A549 (cell line): ENCODE results near the gene SMIM10. TPM values are rescaled to one million over a fixed set of nuclear protein-coding genes. Genes with fewer than 3 reads are reported as not detected.

Experiments
- ATAC-seq, 2 experiments: fragments of 200-7000 bp in 1 of 2; fragments of >200 bp in 1 of 2; cut with Nextera tagmentation in 1 of 2; cut with Tn5 transposase in 1 of 2; 3 replicates each; pipeline versions ENCODE4 v1.8.0 to v1.9.1; 2018 to 2020; ENCODE audit warnings: mild to moderate bottlenecking in 1 of 2, moderate library complexity in 1 of 2
- CTCF ChIA-PET: fragments of 300-600 bp; sonication (Branson Sonifier 250); formaldehyde crosslinking; extraction: SDS; loops from one replicate; lab custom pipeline; 2021; ENCODE audit warnings: antibody characterized with exemption, inconsistent platforms; lab: Yijun Ruan, JAX
- POLR2A ChIA-PET: fragments of 350-600 bp; formaldehyde crosslinking; extraction: SDS; loops from one replicate; lab custom pipeline; 2021; ENCODE audit warnings: antibody characterized with exemption, inconsistent platforms; lab: Yijun Ruan, JAX
- DNase-seq, 2 experiments: peaks; one replicate each; pipeline versions ENCODE4 v3.0.0 to v3.0.0-alpha.2; 2011 to 2016; ENCODE audit warnings: low read depth in 1 of 2, low spot score in 1 of 2
- FAIRE-seq: peaks from 2 replicates; lab custom pipeline; 2011; peaks lifted over from hg19 to GRCh38; lab: Jason Lieb, UNC
- H3K27ac ChIP-seq, 2 experiments: fragments of >200 bp; sonication (Bioruptor Twin); formaldehyde crosslinking; 3 replicates each; pipeline ENCODE4 v1.5.1; 2016 to 2017
- H3K4me1 ChIP-seq: fragments of >200 bp; sonication (Bioruptor Twin); formaldehyde crosslinking; 3 replicates; pipeline ENCODE4 v1.6.1; 2016
- H3K4me2 ChIP-seq: fragments of >200 bp; sonication (Bioruptor Twin); formaldehyde crosslinking; 3 replicates; pipeline ENCODE4 v1.6.1; 2016
- H3K4me3 ChIP-seq: fragments of >200 bp; sonication (Bioruptor Twin); formaldehyde crosslinking; 3 replicates; pipeline ENCODE4 v1.5.1; 2016
- H3K9me3 ChIP-seq: fragments of >200 bp; sonication (Bioruptor Twin); formaldehyde crosslinking; 3 replicates; pipeline ENCODE4 v1.6.1; 2016
- CEBPB ChIP-seq, 2 experiments: fragments of >200 bp in 1 of 2; sonication (Bioruptor Twin) in 1 of 2; formaldehyde crosslinking in 1 of 2; IDR thresholded peaks; 2 replicates each; pipeline ENCODE4 v1.6.1; 2012 to 2016
- GATA3 ChIP-seq: IDR thresholded peaks from 2 replicates; pipeline ENCODE4 v1.6.1; 2012; ENCODE audit warnings: borderline replicate concordance
- HDAC2 ChIP-seq: fragments of 200-600 bp; sonication (generic); IDR thresholded peaks from 2 replicates; pipeline ENCODE4 v1.6.1; 2016
- HOXA7 ChIP-seq: fragments of 250-450 bp; sonication (Bioruptor Pico); IDR thresholded peaks from 2 replicates; pipeline ENCODE4 v1.5.0; 2020; ENCODE audit warnings: mild to moderate bottlenecking, moderate library complexity
- JUN ChIP-seq, 2 experiments: fragments of >200 bp; sonication (Bioruptor Twin); formaldehyde crosslinking; IDR thresholded peaks; 2 replicates in 1 of 2; 3 replicates in 1 of 2; pipeline ENCODE4 v1.6.1; 2016 to 2017
- JUNB ChIP-seq: fragments of >200 bp; sonication (Bioruptor Twin); formaldehyde crosslinking; IDR thresholded peaks from 2 replicates; pipeline ENCODE4 v1.6.1; 2016
- MAFK ChIP-seq: fragments of 450-650 bp; IDR thresholded peaks from 2 replicates; pipeline ENCODE4 v1.6.1; 2014; ENCODE audit not compliant: partially characterized antibody
- MAZ ChIP-seq: fragments of 150-350 bp; IDR thresholded peaks from 2 replicates; pipeline ENCODE4 v1.6.1; 2014; ENCODE audit warnings: antibody characterized with exemption, low read depth, low read length, borderline replicate concordance
- MYC ChIP-seq: IDR thresholded peaks from 2 replicates; pipeline ENCODE4 v1.6.1; 2012; ENCODE audit warnings: mild to moderate bottlenecking, inconsistent platforms, low read length, improper control_type of control experiment, borderline replicate concordance
- PHF8 ChIP-seq: fragments of 200-600 bp; sonication (generic); IDR thresholded peaks from 2 replicates; pipeline ENCODE4 v1.6.1; 2016; ENCODE audit warnings: low read depth, mild to moderate bottlenecking, antibody characterized with exemption, moderate library complexity, borderline replicate concordance
- POLR2AphosphoS2 ChIP-seq: conservative IDR thresholded peaks from 2 replicates; pipeline ENCODE4 v1.6.1; 2012; ENCODE audit warnings: low read length, improper control_type of control experiment, inconsistent platforms
- RAD21 ChIP-seq, 2 experiments: fragments of >200 bp in 1 of 2; sonication (Bioruptor Twin) in 1 of 2; formaldehyde crosslinking in 1 of 2; IDR thresholded peaks in 1 of 2; conservative IDR thresholded peaks in 1 of 2; 2 replicates in 1 of 2; 3 replicates in 1 of 2; pipeline ENCODE4 v1.6.1; 2012 to 2018; ENCODE audit warnings: inconsistent platforms in 1 of 2
- SMC3 ChIP-seq: fragments of >200 bp; sonication (Bioruptor Twin); formaldehyde crosslinking; IDR thresholded peaks from 3 replicates; pipeline ENCODE4 v1.6.1; 2018; ENCODE audit warnings: inconsistent platforms
- SREBF2 ChIP-seq: fragments of 450-650 bp; IDR thresholded peaks from 2 replicates; pipeline ENCODE4 v1.6.1; 2014; ENCODE audit warnings: mild to moderate bottlenecking, moderate library complexity
- ZFP36 ChIP-seq: fragments of 450-650 bp; IDR thresholded peaks from 2 replicates; pipeline ENCODE4 v1.6.1; 2014; ENCODE audit warnings: borderline replicate concordance; ENCODE audit not compliant: partially characterized antibody
- ZNF302 ChIP-seq: fragments of 250-450 bp; sonication (Bioruptor Pico); IDR thresholded peaks from 2 replicates; pipeline ENCODE4 v1.9.0; 2021; ENCODE audit warnings: inconsistent platforms, mild to moderate bottlenecking, moderate library complexity
- ZSCAN20 ChIP-seq: fragments of 250-450 bp; sonication (Bioruptor Pico); IDR thresholded peaks from 2 replicates; pipeline ENCODE4 v1.8.0; 2022; ENCODE audit warnings: mild to moderate bottlenecking, moderate library complexity
- WGBS: methylation state at CpG from one replicate; pipeline ENCODE4 v1.1.6; 2017; ENCODE audit errors: missing lambda C conversion rate; 5-methylcytosine and 5-hydroxymethylcytosine counted together
- polyA plus RNA-seq, 4 experiments: library from polyadenylated mRNA; depleted of rRNA in 3 of 4; stranded (reverse); fragments of >200 nt; fragmentation: RNase III in 1 of 4; extraction: RNeasy Plus Mini Kit Qiagen cat#74134 plus additional on column Dnase treatment in 1 of 4; gene quantifications; 2 replicates in 3 of 4; 3 replicates in 1 of 4; pipeline ENCODE4 v1.2.3, GENCODE V29; 2011 to 2017
- TF ChIP-seq, protein P1 (sequence below): IDR thresholded peaks from 2 replicates; pipeline ENCODE4 v1.6.1; 2012; ENCODE audit warnings: low read depth, borderline replicate concordance
- TF ChIP-seq, protein P2 (sequence below): fragments of 200-600 bp; sonication (generic); IDR thresholded peaks from 2 replicates; pipeline ENCODE4 v1.6.1; 2016; ENCODE audit warnings: antibody characterized with exemption, mild to moderate bottlenecking, moderate library complexity
- TF ChIP-seq, protein P3 (sequence below): fragments of >200 bp; sonication (Bioruptor Twin); formaldehyde crosslinking; IDR thresholded peaks from 3 replicates; pipeline ENCODE4 v1.6.1; 2016
- TF ChIP-seq, protein P4 (sequence below): fragments of >200 bp; sonication (Bioruptor Twin); formaldehyde crosslinking; IDR thresholded peaks from 3 replicates; pipeline ENCODE4 v1.5.1; 2016

Gene SMIM10
- polyA plus RNA-seq, 2 of the 4 experiments (the other 2 are of a cell fraction), result 0.14 TPM; not detected in 1

DNA sequence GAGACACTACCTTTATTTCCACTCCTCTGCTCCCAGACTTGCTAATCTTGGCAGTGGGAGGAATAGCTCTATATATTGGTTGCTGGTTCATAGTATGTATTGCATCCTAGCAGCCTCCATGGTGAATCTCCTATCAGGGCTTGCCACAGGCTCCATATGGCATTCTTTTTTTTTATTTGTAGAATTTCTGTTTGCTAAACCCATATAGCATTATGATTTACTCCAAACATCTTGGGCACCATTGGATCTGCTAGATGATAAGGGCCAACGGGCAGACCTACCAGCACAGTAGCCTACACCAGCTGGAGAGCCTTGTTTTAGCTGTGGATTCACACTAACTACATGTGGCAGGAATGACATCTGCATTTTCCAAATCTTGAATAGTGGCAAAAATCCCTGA lies 6.9 kb downstream of the SMIM10 start:
- WGBS, result 10% methylated on average over 1 of the region's 1 CpG
- Histone ChIP-seq H3K4me1 (peaks cover 26% of the 10 kb centered on the region), H3K9me3 (no peaks in the 10 kb centered on the region), H3K4me3 (no peak overlapping the region), H3K27ac (no peak overlapping the region), H3K4me2 (no peak overlapping the region)
- ChIA-PET POLR2A (no interaction called here), CTCF (interaction anchor here (0.7 to 1.1 kb wide), 2 partner anchors 28 to 33 kb away, joined by 3 to 4 read pairs; no protein-coding TSS in a partner anchor)
- FAIRE-seq (no peak), ATAC-seq (no peak), DNase-seq (no peak)
- no peak for TF ChIP-seq GATA3
- no peak for TF ChIP-seq SMC3
- no peak for TF ChIP-seq JUN (IDR thresholded peaks at IDR 0.05)
- no peak for TF ChIP-seq PHF8
- TF ChIP-seq ZSCAN20 (CRISPR knock-in tag), result no peak
- TF ChIP-seq JUNB, result no peak

DNA sequence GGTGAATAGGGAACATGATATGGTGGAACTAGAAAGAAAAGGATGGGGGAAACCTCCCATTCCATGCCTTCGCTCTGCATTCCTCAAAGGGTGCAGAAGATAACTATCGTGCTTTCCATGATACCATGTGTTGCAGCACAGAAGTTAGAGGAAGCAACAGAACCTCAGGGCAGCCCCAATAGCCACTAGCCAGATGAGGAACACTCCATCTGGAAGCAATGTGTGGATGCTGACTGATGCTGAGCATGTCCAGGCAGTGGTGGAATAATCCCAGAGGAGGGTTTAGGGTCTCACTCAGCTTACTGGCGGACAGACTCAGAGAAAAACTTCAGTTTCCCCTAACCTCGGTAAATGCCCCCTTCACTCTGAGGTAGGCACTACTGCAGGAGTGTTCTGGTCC lies 7.5 kb downstream of the SMIM10 start:
- CTCF ChIA-PET, result interaction anchor here (1.3 kb wide), 1 partner anchor 188 kb away, joined by 3 read pairs; no protein-coding TSS in a partner anchor
- FAIRE-seq (no peak), ATAC-seq (no peak), DNase-seq (no peak)
- Histone ChIP-seq H3K4me2 (no peak overlapping the region), H3K4me1 (peaks cover 28% of the 10 kb centered on the region), H3K27ac (no peak overlapping the region), H3K9me3 (no peaks in the 10 kb centered on the region), H3K4me3 (no peak overlapping the region)
- TF ChIP-seq MYC (no peak), HOXA7 (CRISPR knock-in tag) (no peak), ZFP36 (no peak), MAFK (no peak), SREBF2 (no peak), POLR2AphosphoS2 (no peak)
- TF ChIP-seq, protein P1, sequence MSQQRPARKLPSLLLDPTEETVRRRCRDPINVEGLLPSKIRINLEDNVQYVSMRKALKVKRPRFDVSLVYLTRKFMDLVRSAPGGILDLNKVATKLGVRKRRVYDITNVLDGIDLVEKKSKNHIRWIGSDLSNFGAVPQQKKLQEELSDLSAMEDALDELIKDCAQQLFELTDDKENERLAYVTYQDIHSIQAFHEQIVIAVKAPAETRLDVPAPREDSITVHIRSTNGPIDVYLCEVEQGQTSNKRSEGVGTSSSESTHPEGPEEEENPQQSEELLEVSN, result no peak
- TF ChIP-seq, protein P2, sequence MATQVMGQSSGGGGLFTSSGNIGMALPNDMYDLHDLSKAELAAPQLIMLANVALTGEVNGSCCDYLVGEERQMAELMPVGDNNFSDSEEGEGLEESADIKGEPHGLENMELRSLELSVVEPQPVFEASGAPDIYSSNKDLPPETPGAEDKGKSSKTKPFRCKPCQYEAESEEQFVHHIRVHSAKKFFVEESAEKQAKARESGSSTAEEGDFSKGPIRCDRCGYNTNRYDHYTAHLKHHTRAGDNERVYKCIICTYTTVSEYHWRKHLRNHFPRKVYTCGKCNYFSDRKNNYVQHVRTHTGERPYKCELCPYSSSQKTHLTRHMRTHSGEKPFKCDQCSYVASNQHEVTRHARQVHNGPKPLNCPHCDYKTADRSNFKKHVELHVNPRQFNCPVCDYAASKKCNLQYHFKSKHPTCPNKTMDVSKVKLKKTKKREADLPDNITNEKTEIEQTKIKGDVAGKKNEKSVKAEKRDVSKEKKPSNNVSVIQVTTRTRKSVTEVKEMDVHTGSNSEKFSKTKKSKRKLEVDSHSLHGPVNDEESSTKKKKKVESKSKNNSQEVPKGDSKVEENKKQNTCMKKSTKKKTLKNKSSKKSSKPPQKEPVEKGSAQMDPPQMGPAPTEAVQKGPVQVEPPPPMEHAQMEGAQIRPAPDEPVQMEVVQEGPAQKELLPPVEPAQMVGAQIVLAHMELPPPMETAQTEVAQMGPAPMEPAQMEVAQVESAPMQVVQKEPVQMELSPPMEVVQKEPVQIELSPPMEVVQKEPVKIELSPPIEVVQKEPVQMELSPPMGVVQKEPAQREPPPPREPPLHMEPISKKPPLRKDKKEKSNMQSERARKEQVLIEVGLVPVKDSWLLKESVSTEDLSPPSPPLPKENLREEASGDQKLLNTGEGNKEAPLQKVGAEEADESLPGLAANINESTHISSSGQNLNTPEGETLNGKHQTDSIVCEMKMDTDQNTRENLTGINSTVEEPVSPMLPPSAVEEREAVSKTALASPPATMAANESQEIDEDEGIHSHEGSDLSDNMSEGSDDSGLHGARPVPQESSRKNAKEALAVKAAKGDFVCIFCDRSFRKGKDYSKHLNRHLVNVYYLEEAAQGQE, result no peak
- TF ChIP-seq, protein P3, sequence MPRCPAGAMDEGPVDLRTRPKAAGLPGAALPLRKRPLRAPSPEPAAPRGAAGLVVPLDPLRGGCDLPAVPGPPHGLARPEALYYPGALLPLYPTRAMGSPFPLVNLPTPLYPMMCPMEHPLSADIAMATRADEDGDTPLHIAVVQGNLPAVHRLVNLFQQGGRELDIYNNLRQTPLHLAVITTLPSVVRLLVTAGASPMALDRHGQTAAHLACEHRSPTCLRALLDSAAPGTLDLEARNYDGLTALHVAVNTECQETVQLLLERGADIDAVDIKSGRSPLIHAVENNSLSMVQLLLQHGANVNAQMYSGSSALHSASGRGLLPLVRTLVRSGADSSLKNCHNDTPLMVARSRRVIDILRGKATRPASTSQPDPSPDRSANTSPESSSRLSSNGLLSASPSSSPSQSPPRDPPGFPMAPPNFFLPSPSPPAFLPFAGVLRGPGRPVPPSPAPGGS, result no peak
- POLR2A ChIA-PET, result no interaction called here
- WGBS, result 94% methylated on average over 4 of the region's 4 CpGs

DNA sequence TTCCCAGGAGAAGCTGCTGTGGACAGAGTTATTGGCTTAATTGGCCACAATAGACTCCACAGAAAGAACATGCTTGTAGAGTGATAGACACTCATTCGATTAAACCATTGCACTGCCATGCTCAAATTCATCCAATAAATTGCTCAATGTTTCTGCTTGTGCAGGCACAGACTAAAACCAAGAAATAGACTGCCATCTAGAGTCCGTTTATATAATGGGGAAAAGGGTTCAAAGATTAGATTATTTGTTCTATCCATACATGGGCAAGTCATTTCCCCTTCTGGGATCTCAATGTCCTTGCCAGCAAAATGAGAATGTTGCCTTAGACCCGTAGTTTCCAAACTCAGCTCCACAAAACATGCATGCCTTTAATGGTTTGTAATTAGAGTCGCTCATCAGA lies 8.7 kb downstream of the SMIM10 start:
- no peak for TF ChIP-seq MAZ
- TF ChIP-seq ZNF302, result no peak
- peak; percentile 57 to 83; a peak in 3 of 4 replicates for TF ChIP-seq CEBPB (IDR thresholded peaks at IDR 0.05)
- peak; percentile 72 to 79 for TF ChIP-seq RAD21 (conservative IDR thresholded peaks at IDR 0.05 in 1 of 2, IDR thresholded peaks at IDR 0.05 in 1 of 2)
- TF ChIP-seq SMC3, result peak; percentile 68
- TF ChIP-seq, protein P4, sequence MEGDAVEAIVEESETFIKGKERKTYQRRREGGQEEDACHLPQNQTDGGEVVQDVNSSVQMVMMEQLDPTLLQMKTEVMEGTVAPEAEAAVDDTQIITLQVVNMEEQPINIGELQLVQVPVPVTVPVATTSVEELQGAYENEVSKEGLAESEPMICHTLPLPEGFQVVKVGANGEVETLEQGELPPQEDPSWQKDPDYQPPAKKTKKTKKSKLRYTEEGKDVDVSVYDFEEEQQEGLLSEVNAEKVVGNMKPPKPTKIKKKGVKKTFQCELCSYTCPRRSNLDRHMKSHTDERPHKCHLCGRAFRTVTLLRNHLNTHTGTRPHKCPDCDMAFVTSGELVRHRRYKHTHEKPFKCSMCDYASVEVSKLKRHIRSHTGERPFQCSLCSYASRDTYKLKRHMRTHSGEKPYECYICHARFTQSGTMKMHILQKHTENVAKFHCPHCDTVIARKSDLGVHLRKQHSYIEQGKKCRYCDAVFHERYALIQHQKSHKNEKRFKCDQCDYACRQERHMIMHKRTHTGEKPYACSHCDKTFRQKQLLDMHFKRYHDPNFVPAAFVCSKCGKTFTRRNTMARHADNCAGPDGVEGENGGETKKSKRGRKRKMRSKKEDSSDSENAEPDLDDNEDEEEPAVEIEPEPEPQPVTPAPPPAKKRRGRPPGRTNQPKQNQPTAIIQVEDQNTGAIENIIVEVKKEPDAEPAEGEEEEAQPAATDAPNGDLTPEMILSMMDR, result peak; percentile 67
- TF ChIP-seq HDAC2, result no peak
- Histone ChIP-seq H3K9me3 (no peaks in the 10 kb centered on the region), H3K27ac (peak overlapping the region; percentile 72 to 83), H3K4me3 (no peak overlapping the region), H3K4me1 (peaks cover 31% of the 10 kb centered on the region), H3K4me2 (peak overlapping the region; percentile 59)
- DNase-seq (peak; percentile 22 to 54), ATAC-seq (peak in 1 of 2 experiments; percentile 52; a peak in 3 of 6 replicates), FAIRE-seq (peak; percentile 96)
- ChIA-PET POLR2A (no interaction called here), CTCF (interaction anchor here (0.7 to 2.5 kb wide), 22 partner anchors 9 to 524 kb away, joined by 3 to 20 read pairs (median 3); no protein-coding TSS in a partner anchor)
- 2% methylated on average over 4 of the region's 4 CpGs for WGBS
